ENCODE measurements around the gene LRP8.

The LRP8 gene

DNA sequence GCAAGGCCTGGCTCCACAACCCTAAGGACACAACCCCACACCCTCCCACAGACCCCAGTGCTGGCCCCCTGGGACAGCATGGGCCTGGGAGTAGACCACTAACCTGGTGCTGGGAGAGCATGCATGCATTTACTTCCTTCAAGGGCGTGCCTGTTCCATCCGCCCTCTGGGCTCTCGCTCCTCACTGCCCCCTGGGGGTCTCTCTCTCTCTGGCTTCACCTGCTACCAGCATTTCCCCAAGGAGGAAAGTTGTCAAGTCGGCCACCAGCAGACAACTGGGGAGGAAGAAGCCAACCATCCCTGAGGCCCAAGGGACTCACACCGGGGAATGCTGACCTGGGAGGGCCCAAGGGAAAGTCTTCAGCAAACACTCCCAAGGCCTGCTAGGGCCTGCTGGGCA, 6.5 kb downstream of the LRP8 start:
- no peak for FAIRE-seq

- FAIRE-seq, result no peak
Observed at GRCh38 chr1:53320646-53321045, 7.2 kb downstream of the LRP8 start.

- FAIRE-seq, result no peak
Observed at GRCh38 chr1:53319296-53320101, 8.4 kb downstream of the LRP8 start.

GRCh38 chr1:53317646-53318539, 10.0 kb downstream of the LRP8 start:
- no peak for FAIRE-seq

DNA sequence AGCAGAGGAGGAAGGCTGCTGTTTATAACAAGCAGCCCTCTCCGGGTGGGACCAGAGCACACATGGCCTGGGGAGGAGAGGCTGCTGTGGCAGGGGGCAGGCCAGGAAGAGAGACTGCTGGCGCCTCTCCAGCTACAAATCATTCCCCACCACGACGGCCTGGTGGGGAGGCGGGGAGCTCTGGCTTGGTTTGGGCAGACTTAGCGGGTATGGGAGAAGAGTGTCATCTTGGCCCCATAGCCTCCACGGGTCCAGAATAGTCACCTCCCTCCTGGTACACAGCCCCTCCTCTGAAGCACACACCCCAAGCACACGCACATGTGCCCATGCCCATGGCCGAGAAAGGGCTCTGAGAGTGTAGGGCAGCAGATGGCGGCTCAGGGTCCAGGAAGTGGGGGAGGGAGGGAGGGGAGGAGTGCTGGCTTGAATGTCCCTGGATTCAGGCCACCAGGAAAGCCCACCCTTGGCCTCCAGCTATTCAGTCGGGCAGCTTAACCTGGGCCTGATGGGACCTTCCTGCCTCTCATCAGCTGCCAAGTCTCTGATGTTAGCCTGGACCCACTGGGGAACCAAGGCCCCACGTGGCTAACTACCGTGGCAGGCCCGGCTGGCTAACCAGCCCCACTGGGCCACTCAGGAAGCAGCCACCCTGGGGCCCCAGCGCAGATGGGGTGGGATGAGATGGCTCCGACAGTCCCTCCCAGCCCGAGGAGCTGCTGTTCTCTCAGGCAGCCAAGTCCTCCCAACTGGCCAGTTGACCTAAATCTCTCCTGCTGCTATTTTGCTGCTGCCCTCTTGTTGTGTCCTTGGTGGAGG, 10.9 kb downstream of the LRP8 start:
- FAIRE-seq, result no peak

DNA sequence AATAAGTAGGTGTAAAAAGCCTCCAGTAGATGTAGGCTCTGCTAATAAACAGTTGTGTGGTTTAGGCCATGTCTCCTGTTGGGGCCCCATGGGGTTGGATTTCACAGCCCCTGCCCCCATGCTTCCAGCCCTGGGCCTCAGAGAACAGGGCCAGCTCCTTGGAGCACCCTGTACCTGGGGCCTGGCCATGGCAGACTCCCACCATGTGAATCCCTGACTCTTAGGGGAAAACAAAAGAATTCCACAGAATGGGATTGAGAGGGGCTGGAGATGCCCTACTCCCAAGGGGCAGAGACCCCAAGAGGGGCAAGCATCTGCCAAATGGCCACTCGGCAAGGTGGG, 11.5 kb downstream of the LRP8 start:
- no peak for FAIRE-seq

GRCh38 chr1:53315456-53316423, 12.1 kb downstream of the LRP8 start:
- no peak for FAIRE-seq

DNA sequence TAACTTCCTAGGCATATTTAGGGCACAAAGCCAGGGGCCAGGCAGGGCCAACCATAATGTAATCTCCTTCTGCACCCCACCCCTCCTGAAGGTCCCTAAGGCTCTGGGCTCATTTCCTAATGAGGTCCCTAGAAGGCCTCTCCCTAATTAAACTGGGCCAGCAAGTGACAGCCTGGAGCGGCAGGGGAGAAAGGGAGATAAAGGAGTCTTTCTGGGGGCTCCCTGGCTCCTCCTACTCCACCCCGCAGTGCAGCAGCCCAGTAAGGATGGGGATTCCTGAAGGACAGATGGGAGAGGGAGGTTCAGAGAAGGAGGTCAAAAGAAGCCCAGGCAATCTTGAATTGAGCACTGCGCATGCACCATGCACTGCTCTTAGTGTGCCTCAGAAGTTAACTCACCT, 12.8 kb downstream of the LRP8 start:
- no peak for FAIRE-seq

- no peak for FAIRE-seq
Observed at GRCh38 chr1:53314606-53315005, 13.3 kb downstream of the LRP8 start.

DNA sequence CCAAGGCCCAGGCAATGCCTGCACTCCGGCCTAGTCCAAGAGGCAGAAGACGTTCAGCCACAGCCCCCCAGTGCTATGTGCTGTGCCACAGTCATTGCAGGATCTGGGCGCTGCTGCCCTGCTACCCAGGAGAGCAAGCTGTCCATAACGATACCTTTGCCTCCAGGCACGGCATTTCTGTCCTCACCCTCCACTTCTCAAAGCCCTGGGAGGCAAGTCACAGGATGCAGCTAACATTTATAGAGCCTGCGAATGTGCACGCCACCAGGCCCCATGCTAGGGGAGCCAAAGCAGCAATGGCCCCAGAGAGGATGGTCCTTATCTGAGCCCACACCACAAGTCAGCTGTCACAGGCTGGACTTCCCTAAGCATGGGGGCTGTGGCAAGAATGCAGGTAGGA, 13.8 kb downstream of the LRP8 start:
- FAIRE-seq, result no peak

GRCh38 chr1:53313556-53313955, 14.3 kb downstream of the LRP8 start:
- no peak for FAIRE-seq

GRCh38 chr1:53311702-53312305, 16.1 kb downstream of the LRP8 start:
- no peak for FAIRE-seq

GRCh38 chr1:53310847-53311681, 16.8 kb downstream of the LRP8 start:
- FAIRE-seq, result no peak

- no peak for FAIRE-seq
Observed at GRCh38 chr1:53309802-53310201, 18.1 kb downstream of the LRP8 start.

DNA sequence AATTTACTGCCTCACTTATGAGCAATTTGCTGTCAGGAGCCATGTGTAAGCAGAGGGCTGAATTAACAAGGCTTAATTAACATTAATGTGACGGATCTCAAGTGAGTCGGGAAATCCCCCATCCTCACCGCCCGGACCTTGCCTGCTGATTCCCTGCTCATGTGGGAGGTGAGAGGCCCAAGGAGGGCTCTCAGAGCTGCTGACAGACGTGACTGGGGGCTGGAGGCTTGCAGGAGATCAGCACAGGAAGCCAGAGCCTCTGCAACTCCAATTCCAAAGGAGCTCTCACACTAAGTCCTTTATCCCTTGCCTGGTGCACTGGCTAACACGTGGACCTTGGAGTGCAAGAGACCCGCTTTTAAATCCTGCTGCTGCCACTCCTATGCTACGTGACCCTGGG, 19.4 kb downstream of the LRP8 start:
- FAIRE-seq, result peak; percentile 21

GRCh38 chr1:53307037-53307436, 20.8 kb downstream of the LRP8 start:
- no peak for FAIRE-seq

- FAIRE-seq, result no peak
Observed at GRCh38 chr1:53306168-53306567, 21.7 kb downstream of the LRP8 start.

DNA sequence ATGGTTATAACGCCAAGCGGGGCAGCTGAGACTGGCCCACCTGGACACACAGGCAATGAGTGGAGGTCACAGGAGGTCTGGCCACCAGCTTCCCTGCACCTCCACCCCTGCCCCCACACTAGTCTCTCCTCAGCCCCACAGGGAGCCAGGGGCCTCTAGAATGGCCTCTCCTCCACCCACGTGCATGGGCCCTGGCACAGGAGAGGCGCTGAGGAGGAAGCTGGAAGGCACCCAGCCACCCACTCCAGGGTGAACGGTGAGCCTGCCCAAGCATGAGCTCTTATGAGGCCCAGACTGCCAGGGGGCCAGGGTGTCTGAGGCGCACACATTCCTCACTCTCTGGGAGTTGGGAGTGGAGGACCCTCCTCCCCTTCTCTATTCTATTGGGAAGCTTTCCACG, 22.2 kb downstream of the LRP8 start:
- no peak for FAIRE-seq

GRCh38 chr1:53304527-53304926, 23.3 kb downstream of the LRP8 start:
- no peak for FAIRE-seq

GRCh38 chr1:53303726-53304515, 23.9 kb downstream of the LRP8 start:
- FAIRE-seq, result no peak
